Left forelimb (tissue), 1 donor: ENCODE measurements around the gene HMGB2.

Source experiments
- DNase-seq: peaks from one replicate; pipeline ENCODE4 v3.0.0-alpha.2; 2018; ENCODE audit warnings: low spot score

Gene HMGB2

GRCh38 chr4:173288296-173288695 lies 45.9 kb downstream of the HMGB2 start:
- DNase-seq: no peak

DNA sequence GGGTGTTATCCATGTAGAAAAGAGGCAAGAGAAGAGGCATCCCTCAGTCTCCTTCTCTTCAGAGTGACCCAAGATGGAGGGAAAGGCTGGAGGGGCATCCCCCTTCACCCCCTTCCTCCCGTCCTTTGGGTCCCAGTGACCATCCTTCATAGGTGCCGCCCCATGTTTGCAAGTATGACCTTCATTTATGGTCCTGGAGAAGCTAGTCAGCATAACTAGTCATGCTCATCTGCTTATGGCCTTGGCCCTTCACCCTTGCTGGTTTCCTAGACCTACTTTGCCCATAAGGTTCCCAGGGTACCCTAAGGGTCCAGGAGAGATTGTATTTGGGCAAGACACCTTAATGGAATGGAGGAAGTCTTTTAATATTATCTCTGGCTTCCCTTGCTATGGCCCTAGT lies 46.7 kb downstream of the HMGB2 start:
- DNase-seq: no peak

DNA sequence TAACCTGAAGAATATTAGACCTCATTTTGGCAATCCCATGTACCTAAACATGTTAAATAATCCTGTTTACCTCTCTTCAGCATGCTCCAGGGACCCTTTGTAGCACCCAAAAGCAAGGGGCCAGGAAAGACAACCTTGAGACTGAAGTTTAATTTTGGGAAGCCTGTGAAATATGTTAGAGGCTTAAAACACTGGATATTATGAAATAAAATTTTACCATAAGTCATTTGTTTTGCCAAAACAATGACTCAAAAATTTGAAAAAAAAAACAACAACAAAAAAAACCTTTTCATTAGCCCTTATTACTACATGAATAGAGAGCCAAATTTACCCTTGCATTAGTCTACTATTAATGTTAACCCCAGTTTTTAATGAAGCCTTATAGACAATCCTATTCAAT lies 49.7 kb downstream of the HMGB2 start:
- DNase-seq: no peak

- DNase-seq: no peak
These were observed 51.5 kb downstream of the HMGB2 start for GRCh38 chr4:173282626-173283025.

DNA sequence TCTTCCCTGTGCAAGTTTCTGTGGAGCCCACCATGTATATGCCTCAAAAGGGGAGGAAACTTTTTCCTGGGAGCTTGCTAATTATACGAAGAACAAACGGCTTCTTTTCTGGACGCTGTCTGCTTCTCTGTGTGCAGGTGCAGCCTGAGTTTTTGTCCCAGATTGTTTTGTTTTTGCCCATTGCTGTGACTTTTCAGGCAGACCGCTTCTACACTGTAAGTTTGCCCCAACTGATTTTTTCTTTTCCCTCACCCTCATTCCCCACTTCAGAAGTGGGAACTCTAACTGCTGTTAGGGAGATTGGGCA lies 51.9 kb downstream of the HMGB2 start:
- DNase-seq: no peak

- no peak for DNase-seq
These were observed 52.5 kb downstream of the HMGB2 start for GRCh38 chr4:173281406-173282255.
